NCI-H1417 (cell line): ENCODE data around the gene CAMTA1.

Experiments
- DNase-seq, 3 experiments: peaks; one replicate each; lab custom pipeline; 2025; lab: John Stamatoyannopoulos, UW

Gene CAMTA1

GRCh38 chr1:7490576-7490975 lies 705.3 kb downstream of the CAMTA1 start:
- DNase-seq: peak; percentile 46 to 70 (median 61)

- peak; percentile 85 to 97 (median 92) for DNase-seq
These were observed 706.0 kb downstream of the CAMTA1 start for GRCh38 chr1:7491109-7491817.

GRCh38 chr1:7491818-7492173 lies 706.5 kb downstream of the CAMTA1 start:
- DNase-seq: no peak

- peak; percentile 42 to 74 (median 66) for DNase-seq
These were observed 708.6 kb downstream of the CAMTA1 start for GRCh38 chr1:7493711-7494454.

- DNase-seq: peak in 2 of 3 experiments; percentile 16 to 74
These were observed 710.7 kb downstream of the CAMTA1 start for GRCh38 chr1:7495962-7496361.

GRCh38 chr1:7497107-7497637 lies 711.9 kb downstream of the CAMTA1 start:
- DNase-seq: no peak

GRCh38 chr1:7500381-7501083 lies 715.3 kb downstream of the CAMTA1 start:
- no peak for DNase-seq

- DNase-seq: no peak
These were observed 715.8 kb downstream of the CAMTA1 start for GRCh38 chr1:7501084-7501491.

- DNase-seq: no peak
These were observed 716.7 kb downstream of the CAMTA1 start for GRCh38 chr1:7501723-7502603.

GRCh38 chr1:7503691-7504437 lies 718.6 kb downstream of the CAMTA1 start:
- no peak for DNase-seq

GRCh38 chr1:7504438-7504720 lies 719.1 kb downstream of the CAMTA1 start:
- DNase-seq: no peak

- no peak for DNase-seq
These were observed 720.0 kb downstream of the CAMTA1 start for GRCh38 chr1:7505094-7505770.

- DNase-seq: no peak
These were observed 720.7 kb downstream of the CAMTA1 start for GRCh38 chr1:7505771-7506453.

- DNase-seq: no peak
These were observed 721.4 kb downstream of the CAMTA1 start for GRCh38 chr1:7506454-7507284.

- DNase-seq: no peak
These were observed 722.2 kb downstream of the CAMTA1 start for GRCh38 chr1:7507285-7508019.

- no peak for DNase-seq
These were observed 723.0 kb downstream of the CAMTA1 start for GRCh38 chr1:7508052-7508933.

GRCh38 chr1:7508934-7509519 lies 723.8 kb downstream of the CAMTA1 start:
- DNase-seq: peak in 1 of 3 experiments; percentile 10
